C4-2B (cell line): ENCODE measurements around the gene GDA.

Experiments used
- ZFX ChIP-seq: fragments of 450-650 bp; IDR thresholded peaks from 2 replicates; pipeline ENCODE4 v1.6.1; 2017
- TF ChIP-seq, protein P1 (sequence below): fragments of 450-650 bp; conservative IDR thresholded peaks from 2 replicates; pipeline ENCODE4 v1.5.1; 2017; ENCODE audit warnings: mild to moderate bottlenecking

DNA sequence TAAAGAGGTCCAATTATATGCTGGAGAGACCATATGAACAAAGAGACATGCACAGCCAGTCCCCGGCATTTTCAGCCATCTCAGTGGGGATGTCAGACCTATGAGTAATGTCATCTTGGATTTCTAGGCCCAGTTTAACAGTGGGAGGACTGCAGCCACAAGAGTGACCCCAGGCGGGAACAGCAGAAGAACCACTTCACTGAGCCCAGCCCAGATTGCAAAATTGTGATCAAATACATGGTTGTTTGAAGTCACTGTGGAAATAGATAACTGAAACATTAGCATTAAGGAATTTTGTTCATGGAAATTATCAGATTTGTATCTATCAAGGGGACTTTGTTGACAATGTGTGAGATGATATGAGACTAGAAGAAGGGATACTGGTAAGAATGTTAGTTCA is 46.7 kb upstream of the GDA start:
- TF ChIP-seq, protein P1, sequence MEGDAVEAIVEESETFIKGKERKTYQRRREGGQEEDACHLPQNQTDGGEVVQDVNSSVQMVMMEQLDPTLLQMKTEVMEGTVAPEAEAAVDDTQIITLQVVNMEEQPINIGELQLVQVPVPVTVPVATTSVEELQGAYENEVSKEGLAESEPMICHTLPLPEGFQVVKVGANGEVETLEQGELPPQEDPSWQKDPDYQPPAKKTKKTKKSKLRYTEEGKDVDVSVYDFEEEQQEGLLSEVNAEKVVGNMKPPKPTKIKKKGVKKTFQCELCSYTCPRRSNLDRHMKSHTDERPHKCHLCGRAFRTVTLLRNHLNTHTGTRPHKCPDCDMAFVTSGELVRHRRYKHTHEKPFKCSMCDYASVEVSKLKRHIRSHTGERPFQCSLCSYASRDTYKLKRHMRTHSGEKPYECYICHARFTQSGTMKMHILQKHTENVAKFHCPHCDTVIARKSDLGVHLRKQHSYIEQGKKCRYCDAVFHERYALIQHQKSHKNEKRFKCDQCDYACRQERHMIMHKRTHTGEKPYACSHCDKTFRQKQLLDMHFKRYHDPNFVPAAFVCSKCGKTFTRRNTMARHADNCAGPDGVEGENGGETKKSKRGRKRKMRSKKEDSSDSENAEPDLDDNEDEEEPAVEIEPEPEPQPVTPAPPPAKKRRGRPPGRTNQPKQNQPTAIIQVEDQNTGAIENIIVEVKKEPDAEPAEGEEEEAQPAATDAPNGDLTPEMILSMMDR, result no peak
- no peak for TF ChIP-seq ZFX
